ENCODE results near the gene PREX1.

DNA sequence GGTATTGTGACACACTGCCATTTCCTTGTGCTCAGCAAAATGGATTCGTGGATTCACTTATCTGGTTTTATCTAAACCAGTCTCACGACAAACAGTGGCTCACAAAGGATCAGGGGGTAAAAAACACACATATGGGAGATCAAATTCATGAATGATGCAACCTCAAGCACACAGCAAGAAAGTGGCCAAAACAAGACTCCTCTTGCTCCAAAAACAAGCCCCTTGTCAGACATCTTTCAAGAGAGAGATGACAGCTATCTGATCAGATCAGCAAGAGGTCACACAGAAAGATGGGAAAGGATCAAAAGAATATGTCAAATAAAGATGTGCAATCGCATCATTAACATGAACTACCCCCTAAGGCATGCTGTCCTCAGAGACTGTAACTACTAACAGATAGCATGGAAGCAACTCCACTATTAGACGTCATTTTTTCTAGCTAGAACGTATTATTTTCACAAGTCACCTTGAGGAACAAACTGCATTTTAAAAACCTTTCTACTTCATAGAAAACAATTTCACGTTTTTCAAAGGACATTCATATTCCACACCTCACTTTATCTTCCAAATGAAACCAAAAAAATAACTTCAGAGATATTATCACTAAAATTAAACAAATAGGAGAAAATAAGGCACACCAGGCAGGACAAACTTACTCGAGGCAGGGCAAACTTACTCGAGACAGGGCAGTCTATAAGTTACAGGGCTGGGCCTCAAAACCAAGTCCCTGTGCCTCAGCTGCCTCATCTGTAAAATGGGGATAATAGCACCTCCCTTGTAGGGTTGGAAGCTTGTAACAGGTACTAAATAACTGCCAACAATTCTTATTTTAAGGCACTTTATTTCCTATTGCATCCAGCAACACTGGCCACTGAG, 122.3 kb downstream of the PREX1 start:
- TF ChIP-seq EZH2 (IDR thresholded peaks at IDR 0.05; ENCODE audit: borderline replicate concordance, low read depth, low read length, severe bottlenecking) (no peak), POLR2A (IDR thresholded peaks at IDR 0.05; ENCODE audit: low read depth, low read length) (no peak), POLR2AphosphoS5 (IDR thresholded peaks at IDR 0.05; ENCODE audit: insufficient read depth, low read depth, low read length) (no peak)
- TF ChIP-seq, protein P1, sequence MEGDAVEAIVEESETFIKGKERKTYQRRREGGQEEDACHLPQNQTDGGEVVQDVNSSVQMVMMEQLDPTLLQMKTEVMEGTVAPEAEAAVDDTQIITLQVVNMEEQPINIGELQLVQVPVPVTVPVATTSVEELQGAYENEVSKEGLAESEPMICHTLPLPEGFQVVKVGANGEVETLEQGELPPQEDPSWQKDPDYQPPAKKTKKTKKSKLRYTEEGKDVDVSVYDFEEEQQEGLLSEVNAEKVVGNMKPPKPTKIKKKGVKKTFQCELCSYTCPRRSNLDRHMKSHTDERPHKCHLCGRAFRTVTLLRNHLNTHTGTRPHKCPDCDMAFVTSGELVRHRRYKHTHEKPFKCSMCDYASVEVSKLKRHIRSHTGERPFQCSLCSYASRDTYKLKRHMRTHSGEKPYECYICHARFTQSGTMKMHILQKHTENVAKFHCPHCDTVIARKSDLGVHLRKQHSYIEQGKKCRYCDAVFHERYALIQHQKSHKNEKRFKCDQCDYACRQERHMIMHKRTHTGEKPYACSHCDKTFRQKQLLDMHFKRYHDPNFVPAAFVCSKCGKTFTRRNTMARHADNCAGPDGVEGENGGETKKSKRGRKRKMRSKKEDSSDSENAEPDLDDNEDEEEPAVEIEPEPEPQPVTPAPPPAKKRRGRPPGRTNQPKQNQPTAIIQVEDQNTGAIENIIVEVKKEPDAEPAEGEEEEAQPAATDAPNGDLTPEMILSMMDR (IDR thresholded peaks at IDR 0.05; ENCODE audit: extremely low read depth in 1 of 2, insufficient read depth in 1 of 2, low read depth in 1 of 2, low read length in 2 of 2), result no peak
